Measurements from ENCODE around the gene ARHGAP19. TPM values are rescaled to one million over a fixed set of nuclear protein-coding genes. Genes with fewer than 3 reads are reported as not detected.

ARHGAP19 gene
- total and polyA plus RNA-seq, 9 of the 15 experiments (the other 6 are each of a cell fraction or from before 2014, with no cell fraction given) = 14.8 to 49.5 (median 26.8) TPM

DNA sequence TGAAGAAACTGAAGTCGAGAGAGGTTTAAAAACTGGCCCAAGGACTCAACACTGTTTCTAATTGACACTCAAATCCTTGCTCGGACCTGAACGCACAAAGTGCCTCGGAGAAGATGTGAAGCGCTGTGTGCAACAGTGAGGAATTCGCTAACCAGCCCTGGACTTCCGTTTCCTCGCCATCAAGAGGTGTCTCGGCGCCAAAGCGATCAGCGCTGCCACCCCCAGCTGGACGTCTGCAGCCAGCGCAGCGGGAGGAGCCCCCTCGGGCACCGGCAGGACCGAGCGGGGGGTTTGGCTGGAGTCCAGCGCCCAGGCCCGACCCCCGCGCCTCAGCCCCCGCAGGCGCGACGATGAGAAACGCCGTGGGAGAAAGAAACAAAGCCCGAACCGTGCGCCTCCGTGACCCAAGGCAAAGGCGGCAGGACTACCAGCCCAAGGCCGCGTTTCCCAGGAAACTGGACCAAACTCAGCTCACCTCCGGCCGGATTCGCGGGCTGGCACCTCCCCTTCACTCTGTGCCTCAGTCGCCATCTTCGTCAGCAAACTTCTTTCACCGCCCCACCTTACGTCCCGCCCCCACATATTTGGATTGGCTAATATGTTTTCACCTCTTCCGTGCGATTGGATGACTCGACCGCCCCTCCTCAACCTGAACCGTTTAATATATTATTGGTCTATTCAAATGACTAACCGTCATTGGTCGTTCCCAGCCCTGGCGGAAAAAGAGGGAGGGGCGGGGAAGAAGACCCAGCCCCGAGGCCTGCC is at the start of gene ARHGAP19 (continued):
- peak; percentile 82; the same call in 1 of the 2 replicates for TF ChIP-seq RREB1 (CRISPR knock-in tag; IDR thresholded peaks at IDR 0.05)
- TF ChIP-seq, protein P1, sequence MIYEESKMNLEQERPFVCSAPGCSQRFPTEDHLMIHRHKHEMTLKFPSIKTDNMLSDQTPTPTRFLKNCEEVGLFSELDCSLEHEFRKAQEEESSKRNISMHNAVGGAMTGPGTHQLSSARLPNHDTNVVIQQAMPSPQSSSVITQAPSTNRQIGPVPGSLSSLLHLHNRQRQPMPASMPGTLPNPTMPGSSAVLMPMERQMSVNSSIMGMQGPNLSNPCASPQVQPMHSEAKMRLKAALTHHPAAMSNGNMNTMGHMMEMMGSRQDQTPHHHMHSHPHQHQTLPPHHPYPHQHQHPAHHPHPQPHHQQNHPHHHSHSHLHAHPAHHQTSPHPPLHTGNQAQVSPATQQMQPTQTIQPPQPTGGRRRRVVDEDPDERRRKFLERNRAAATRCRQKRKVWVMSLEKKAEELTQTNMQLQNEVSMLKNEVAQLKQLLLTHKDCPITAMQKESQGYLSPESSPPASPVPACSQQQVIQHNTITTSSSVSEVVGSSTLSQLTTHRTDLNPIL (CRISPR knock-in tag; IDR thresholded peaks at IDR 0.05) = no peak
- TF ChIP-seq ZNF239 (CRISPR knock-in tag; IDR thresholded peaks at IDR 0.05) = no peak
- TF ChIP-seq BCL6 (CRISPR knock-in tag; IDR thresholded peaks at IDR 0.05) = no peak
- peak; percentile 71 for TF ChIP-seq RBM25 (IDR thresholded peaks at IDR 0.05; ENCODE audit: low read depth, low read length, severe bottlenecking)
- peak in 1 of 3 experiments; percentile 19; a peak in 1 of 6 replicates for TF ChIP-seq CTCF (IDR thresholded peaks at IDR 0.05 in 2 of 3, conservative IDR thresholded peaks at IDR 0.05 in 1 of 3; ENCODE audit: insufficient read depth in 2 of 3, low read depth in 1 of 3, low read length in 3 of 3)
- peak; percentile 83 for TF ChIP-seq ZFX (CRISPR knock-in tag; IDR thresholded peaks at IDR 0.05)
- peak; percentile 92 for TF ChIP-seq FOXM1 (IDR thresholded peaks at IDR 0.05; ENCODE audit: low read depth)
- TF ChIP-seq FOXM1 (CRISPR knock-in tag; IDR thresholded peaks at IDR 0.05; ENCODE audit: low read depth) = no peak
- peak; percentile 72; the same call in 1 of the 2 replicates for TF ChIP-seq RFX1 (IDR thresholded peaks at IDR 0.05)
- TF ChIP-seq, protein P2, sequence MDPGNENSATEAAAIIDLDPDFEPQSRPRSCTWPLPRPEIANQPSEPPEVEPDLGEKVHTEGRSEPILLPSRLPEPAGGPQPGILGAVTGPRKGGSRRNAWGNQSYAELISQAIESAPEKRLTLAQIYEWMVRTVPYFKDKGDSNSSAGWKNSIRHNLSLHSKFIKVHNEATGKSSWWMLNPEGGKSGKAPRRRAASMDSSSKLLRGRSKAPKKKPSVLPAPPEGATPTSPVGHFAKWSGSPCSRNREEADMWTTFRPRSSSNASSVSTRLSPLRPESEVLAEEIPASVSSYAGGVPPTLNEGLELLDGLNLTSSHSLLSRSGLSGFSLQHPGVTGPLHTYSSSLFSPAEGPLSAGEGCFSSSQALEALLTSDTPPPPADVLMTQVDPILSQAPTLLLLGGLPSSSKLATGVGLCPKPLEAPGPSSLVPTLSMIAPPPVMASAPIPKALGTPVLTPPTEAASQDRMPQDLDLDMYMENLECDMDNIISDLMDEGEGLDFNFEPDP (CRISPR knock-in tag; IDR thresholded peaks at IDR 0.05) = no peak
- peak; percentile 89 for TF ChIP-seq TFAP4 (CRISPR knock-in tag; IDR thresholded peaks at IDR 0.05; ENCODE audit: borderline replicate concordance)
- TF ChIP-seq, protein P3, sequence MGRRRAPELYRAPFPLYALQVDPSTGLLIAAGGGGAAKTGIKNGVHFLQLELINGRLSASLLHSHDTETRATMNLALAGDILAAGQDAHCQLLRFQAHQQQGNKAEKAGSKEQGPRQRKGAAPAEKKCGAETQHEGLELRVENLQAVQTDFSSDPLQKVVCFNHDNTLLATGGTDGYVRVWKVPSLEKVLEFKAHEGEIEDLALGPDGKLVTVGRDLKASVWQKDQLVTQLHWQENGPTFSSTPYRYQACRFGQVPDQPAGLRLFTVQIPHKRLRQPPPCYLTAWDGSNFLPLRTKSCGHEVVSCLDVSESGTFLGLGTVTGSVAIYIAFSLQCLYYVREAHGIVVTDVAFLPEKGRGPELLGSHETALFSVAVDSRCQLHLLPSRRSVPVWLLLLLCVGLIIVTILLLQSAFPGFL (CRISPR knock-in tag; IDR thresholded peaks at IDR 0.05) = no peak
- TF ChIP-seq RBFOX2 (IDR thresholded peaks at IDR 0.05; ENCODE audit: low read depth, low read length) = peak; percentile 92

Data from K562 (cell line).